BE2C (cell line): ENCODE data around the gene TSPAN18.

Source experiments
- DNase-seq: peaks from one replicate; pipeline ENCODE4 v3.0.0-alpha.2; 2020
- H3K27me3 ChIP-seq: fragments of 250-450 bp; sonication (Bioruptor Pico); 2 replicates; pipeline ENCODE4 v1.5.1; 2020; ENCODE audit warnings: mild to moderate bottlenecking
- H3K36me3 ChIP-seq: fragments of 250-450 bp; sonication (Bioruptor Pico); 2 replicates; pipeline ENCODE4 v1.5.1; 2020; ENCODE audit warnings: mild to moderate bottlenecking
- H3K4me1 ChIP-seq: fragments of 250-450 bp; sonication (Bioruptor Pico); 2 replicates; pipeline ENCODE4 v1.5.1; 2020
- H3K4me3 ChIP-seq: 2 replicates; pipeline ENCODE4 v1.5.1; 2011; ENCODE audit warnings: low read depth, low read length
- H3K9me3 ChIP-seq: fragments of 250-450 bp; sonication (Bioruptor Pico); 2 replicates; pipeline ENCODE4 v1.5.1; 2020
- TF ChIP-seq, protein P1 (sequence below): IDR thresholded peaks from 2 replicates; pipeline ENCODE4 v1.5.1; 2012; ENCODE audit warnings: mild to moderate bottlenecking, low read depth, low read length

Gene TSPAN18

GRCh38 chr11:44916331-44916730 is 189.6 kb downstream of the TSPAN18 start:
- no peaks in the 10 kb centered on the region for H3K9me3 ChIP-seq
- TF ChIP-seq, protein P1, sequence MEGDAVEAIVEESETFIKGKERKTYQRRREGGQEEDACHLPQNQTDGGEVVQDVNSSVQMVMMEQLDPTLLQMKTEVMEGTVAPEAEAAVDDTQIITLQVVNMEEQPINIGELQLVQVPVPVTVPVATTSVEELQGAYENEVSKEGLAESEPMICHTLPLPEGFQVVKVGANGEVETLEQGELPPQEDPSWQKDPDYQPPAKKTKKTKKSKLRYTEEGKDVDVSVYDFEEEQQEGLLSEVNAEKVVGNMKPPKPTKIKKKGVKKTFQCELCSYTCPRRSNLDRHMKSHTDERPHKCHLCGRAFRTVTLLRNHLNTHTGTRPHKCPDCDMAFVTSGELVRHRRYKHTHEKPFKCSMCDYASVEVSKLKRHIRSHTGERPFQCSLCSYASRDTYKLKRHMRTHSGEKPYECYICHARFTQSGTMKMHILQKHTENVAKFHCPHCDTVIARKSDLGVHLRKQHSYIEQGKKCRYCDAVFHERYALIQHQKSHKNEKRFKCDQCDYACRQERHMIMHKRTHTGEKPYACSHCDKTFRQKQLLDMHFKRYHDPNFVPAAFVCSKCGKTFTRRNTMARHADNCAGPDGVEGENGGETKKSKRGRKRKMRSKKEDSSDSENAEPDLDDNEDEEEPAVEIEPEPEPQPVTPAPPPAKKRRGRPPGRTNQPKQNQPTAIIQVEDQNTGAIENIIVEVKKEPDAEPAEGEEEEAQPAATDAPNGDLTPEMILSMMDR = no peak
- no peaks in the 10 kb centered on the region for H3K36me3 ChIP-seq
- H3K27me3 ChIP-seq = no peaks in the 10 kb centered on the region
- no peaks in the 10 kb centered on the region for H3K4me1 ChIP-seq
- H3K4me3 ChIP-seq = no peak overlapping the region
- DNase-seq = no peak

DNA sequence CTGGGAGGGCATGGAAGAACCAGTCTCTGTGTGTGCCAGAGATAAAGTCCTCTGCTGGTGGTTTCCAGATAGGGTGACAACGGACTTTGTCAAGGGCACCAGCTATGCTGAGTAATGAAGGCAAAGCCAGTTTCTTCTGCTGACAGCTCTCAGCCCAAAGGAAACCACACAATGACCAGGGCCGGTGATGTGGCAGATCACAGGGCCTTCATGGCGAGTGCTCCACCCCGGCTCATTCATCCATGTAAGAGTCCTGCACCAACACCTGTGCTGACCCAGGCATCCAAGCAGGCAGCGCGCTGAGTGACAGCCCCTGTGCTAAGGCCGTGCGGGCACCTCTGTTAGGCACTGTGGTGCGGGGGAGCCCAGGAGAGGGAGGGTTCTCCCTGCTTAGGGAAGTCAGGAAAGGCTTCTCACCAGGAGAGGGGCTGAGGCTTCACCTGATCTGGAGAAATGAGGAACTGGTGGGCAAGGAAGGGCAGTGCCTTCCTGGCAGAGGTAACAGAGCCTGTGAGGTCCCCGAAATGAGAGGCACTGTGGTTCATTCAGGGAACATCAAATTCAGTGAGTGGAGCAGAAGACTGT is 190.1 kb downstream of the TSPAN18 start:
- H3K4me1 ChIP-seq = no peaks in the 10 kb centered on the region
- no peak for DNase-seq
- H3K9me3 ChIP-seq = no peaks in the 10 kb centered on the region
- no peaks in the 10 kb centered on the region for H3K36me3 ChIP-seq
- no peaks in the 10 kb centered on the region for H3K27me3 ChIP-seq
- TF ChIP-seq, protein P1 = no peak
- no peak overlapping the region for H3K4me3 ChIP-seq

DNA sequence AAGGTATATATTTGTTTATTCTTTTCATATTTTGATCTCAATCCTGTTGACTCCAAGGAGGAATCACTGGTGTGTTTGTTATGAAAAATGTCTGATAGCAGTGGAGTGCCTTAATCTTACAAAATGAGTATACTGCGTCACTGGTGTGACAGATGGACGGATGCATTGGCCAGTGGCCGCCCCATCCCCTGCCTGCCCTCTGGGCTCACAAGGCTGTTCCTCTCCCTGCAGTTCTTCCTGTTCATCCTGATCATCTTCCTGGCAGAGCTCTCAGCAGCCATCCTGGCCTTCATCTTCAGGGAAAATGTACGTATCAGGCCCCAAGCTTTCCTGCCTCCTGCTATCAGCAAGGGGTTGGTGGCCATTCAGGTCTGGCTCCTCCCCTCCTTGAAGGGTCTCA is 191.0 kb downstream of the TSPAN18 start:
- H3K9me3 ChIP-seq = no peaks in the 10 kb centered on the region
- DNase-seq = no peak
- no peaks in the 10 kb centered on the region for H3K4me1 ChIP-seq
- no peak overlapping the region for H3K4me3 ChIP-seq
- TF ChIP-seq, protein P1 = no peak
- H3K36me3 ChIP-seq = no peaks in the 10 kb centered on the region
- H3K27me3 ChIP-seq = no peaks in the 10 kb centered on the region

GRCh38 chr11:44920451-44920850 is 193.7 kb downstream of the TSPAN18 start:
- H3K27me3 ChIP-seq = no peaks in the 10 kb centered on the region
- no peaks in the 10 kb centered on the region for H3K9me3 ChIP-seq
- no peaks in the 10 kb centered on the region for H3K4me1 ChIP-seq
- no peak overlapping the region for H3K4me3 ChIP-seq
- no peaks in the 10 kb centered on the region for H3K36me3 ChIP-seq
- TF ChIP-seq, protein P1 = no peak
- DNase-seq = no peak

- Histone ChIP-seq H3K36me3 (no peaks in the 10 kb centered on the region), H3K4me3 (no peak overlapping the region), H3K27me3 (no peaks in the 10 kb centered on the region), H3K4me1 (peaks cover 3% of the 10 kb centered on the region; the same call in 1 of the 2 replicates), H3K9me3 (no peaks in the 10 kb centered on the region)
- no peak for DNase-seq
- TF ChIP-seq, protein P1 = no peak
Observed at GRCh38 chr11:44923115-44923514, 196.4 kb downstream of the TSPAN18 start.

GRCh38 chr11:44923806-44924205 is 197.0 kb downstream of the TSPAN18 start:
- DNase-seq = no peak
- TF ChIP-seq, protein P1 = no peak
- no peaks in the 10 kb centered on the region for H3K27me3 ChIP-seq
- no peak overlapping the region for H3K4me3 ChIP-seq
- H3K9me3 ChIP-seq = no peaks in the 10 kb centered on the region
- peaks cover 3% of the 10 kb centered on the region; the same call in 1 of the 2 replicates for H3K4me1 ChIP-seq
- no peaks in the 10 kb centered on the region for H3K36me3 ChIP-seq
